ENCODE data around the gene C22orf39.

The C22orf39 gene

GRCh38 chr22:19396934-19397733, 50.4 kb downstream of the C22orf39 start:
- DNase-seq = no peak

GRCh38 chr22:19396561-19396933, 51.0 kb downstream of the C22orf39 start:
- no peak for DNase-seq

- DNase-seq = no peak
Measured at GRCh38 chr22:19395276-19395675, 52.2 kb downstream of the C22orf39 start.

- DNase-seq = no peak
Measured at GRCh38 chr22:19394274-19395050, 53.0 kb downstream of the C22orf39 start.

GRCh38 chr22:19393704-19394103, 53.8 kb downstream of the C22orf39 start:
- DNase-seq = no peak
